H1 (cell line): ENCODE data around the gene ARPC4. TPM values are rescaled to one million over a fixed set of nuclear protein-coding genes. Genes with fewer than 3 reads are reported as not detected.

Experiments
- CTCF ChIA-PET: fragments of 300-600 bp; sonication (Branson Sonifier 250); formaldehyde crosslinking; loops from one replicate; lab custom pipeline; 2021; ENCODE audit not compliant: partially characterized antibody; lab: Charles Lee
- POLR2A ChIA-PET: fragments of 300-600 bp; sonication (Branson Sonifier 250); formaldehyde crosslinking; loops from one replicate; lab custom pipeline; 2021; ENCODE audit warnings: inconsistent platforms; ENCODE audit not compliant: partially characterized antibody; lab: Charles Lee
- DNase-seq, 2 experiments: peaks; one replicate each; pipeline versions ENCODE4 v3.0.0 to v3.0.0-alpha.2; 2010 to 2022; ENCODE audit warnings: low spot score in 2 of 2, low read depth in 1 of 2, mixed read lengths in 1 of 2
- FAIRE-seq: peaks from 2 replicates; lab custom pipeline; 2011; peaks lifted over from hg19 to GRCh38; lab: Jason Lieb, UNC
- H2AFZ ChIP-seq: 2 replicates; pipeline ENCODE4 v1.8.1; 2012; ENCODE audit warnings: low read length, inconsistent platforms
- H2AK5ac ChIP-seq: 2 replicates; pipeline ENCODE4 v1.6.1; 2013; ENCODE audit warnings: low read depth, low read length
- H2BK120ac ChIP-seq: replicated peaks from 2 replicates; pipeline ENCODE3; 2013; ENCODE audit warnings: low read depth, low read length, inconsistent platforms
- H2BK12ac ChIP-seq: 2 replicates; pipeline ENCODE4 v1.6.1; 2013; ENCODE audit warnings: low read depth, low read length
- H2BK15ac ChIP-seq: 2 replicates; pipeline ENCODE4 v1.6.1; 2013; ENCODE audit warnings: low read length
- H2BK20ac ChIP-seq: 2 replicates; pipeline ENCODE4 v1.6.1; 2013; ENCODE audit warnings: low read length
- H2BK5ac ChIP-seq: 2 replicates; pipeline ENCODE4 v1.6.1; 2013; ENCODE audit warnings: low read depth, low read length
- H3K14ac ChIP-seq: 2 replicates; pipeline ENCODE4 v1.6.1; 2013; ENCODE audit warnings: inconsistent platforms; ENCODE audit not compliant: insufficient read length
- H3K18ac ChIP-seq: 2 replicates; pipeline ENCODE4 v1.6.1; 2013; ENCODE audit warnings: low read length; ENCODE audit errors: extremely low read depth
- H3K23ac ChIP-seq: 2 replicates; pipeline ENCODE4 v1.6.1; 2013; ENCODE audit warnings: inconsistent platforms; ENCODE audit not compliant: insufficient read length
- H3K23me2 ChIP-seq: 2 replicates; pipeline ENCODE4 v1.6.1; 2013; ENCODE audit warnings: low read depth, low read length
- H3K27ac ChIP-seq: 2 replicates; pipeline ENCODE4 v1.6.1; 2011; ENCODE audit warnings: low read depth, low read length, inconsistent platforms
- H3K27me3 ChIP-seq, 4 experiments: replicated peaks in 1 of 4; 1 replicate in 1 of 4; 2 replicates in 3 of 4; pipeline versions ENCODE4 v1.6.1 to v1.8.1; 2011 to 2013; ENCODE audit warnings: low read length in 3 of 4, mild to moderate bottlenecking in 3 of 4, inconsistent platforms in 2 of 4, mixed read lengths in 2 of 4, moderate library complexity in 1 of 4; ENCODE audit not compliant: control insufficient read depth in 3 of 4, insufficient read depth in 3 of 4; ENCODE audit errors: extremely low read depth in 1 of 4
- H3K36me3 ChIP-seq, 4 experiments: 2 replicates each; pipeline versions ENCODE4 v1.6.1 to v1.8.1; 2011 to 2013; ENCODE audit warnings: mild to moderate bottlenecking in 4 of 4, low read length in 3 of 4, moderate library complexity in 2 of 4, control low read depth in 1 of 4, inconsistent platforms in 1 of 4; ENCODE audit not compliant: insufficient read depth in 4 of 4, control insufficient read depth in 2 of 4
- H3K4ac ChIP-seq: replicated peaks from 2 replicates; pipeline ENCODE3; 2013; ENCODE audit warnings: low read length, low read depth, mixed read lengths, inconsistent platforms; ENCODE audit not compliant: insufficient read length
- H3K4me1 ChIP-seq, 4 experiments: replicated peaks in 1 of 4; 1 replicate in 1 of 4; 2 replicates in 3 of 4; pipeline versions ENCODE4 v1.6.1 to v1.8.1; 2011 to 2013; ENCODE audit warnings: low read length in 3 of 4, inconsistent platforms in 2 of 4, mixed read lengths in 1 of 4; ENCODE audit not compliant: insufficient read depth in 4 of 4, control insufficient read depth in 3 of 4
- H3K4me2 ChIP-seq, 2 experiments: 2 replicates each; pipeline versions ENCODE4 v1.6.1 to v1.8.1; 2011 to 2013; ENCODE audit warnings: low read depth in 2 of 2, low read length in 2 of 2, control low read depth in 1 of 2, inconsistent platforms in 1 of 2, mild to moderate bottlenecking in 1 of 2; ENCODE audit not compliant: insufficient read depth in 1 of 2
- H3K4me3 ChIP-seq, 4 experiments: fragments of 200-600, 300-600 bp in 1 of 4; sonication (generic), shearing (Covaris generic), sonication (Bioruptor Twin) in 1 of 4; 2 replicates each; pipeline versions ENCODE4 v1.5.1 to v1.8.1; 2011 to 2016; ENCODE audit warnings: low read length in 4 of 4, low read depth in 3 of 4, control low read depth in 2 of 4, inconsistent platforms in 2 of 4, mild to moderate bottlenecking in 2 of 4, mixed read lengths in 1 of 4, moderate library complexity in 1 of 4; ENCODE audit not compliant: insufficient read depth in 2 of 4; ENCODE audit errors: extremely low read depth in 1 of 4
- H3K56ac ChIP-seq: replicated peaks from 2 replicates; pipeline ENCODE3; 2013; ENCODE audit warnings: low read depth, mild to moderate bottlenecking, mixed read lengths, low read length, inconsistent platforms; ENCODE audit not compliant: insufficient read length
- H3K79me1 ChIP-seq: 2 replicates; pipeline ENCODE4 v1.6.1; 2013; ENCODE audit warnings: low read depth, low read length, control low read depth
- H3K79me2 ChIP-seq, 2 experiments: 2 replicates each; pipeline versions ENCODE4 v1.6.1 to v1.8.1; 2012 to 2013; ENCODE audit warnings: low read length in 2 of 2, mild to moderate bottlenecking in 2 of 2, inconsistent platforms in 1 of 2; ENCODE audit not compliant: insufficient read depth in 2 of 2, control insufficient read depth in 1 of 2
- H3K9ac ChIP-seq, 4 experiments: replicated peaks in 1 of 4; 1 replicate in 1 of 4; 2 replicates in 3 of 4; pipeline versions ENCODE4 v1.6.1 to v1.8.1; 2011 to 2013; ENCODE audit warnings: low read depth in 3 of 4, low read length in 3 of 4, control low read depth in 2 of 4, mild to moderate bottlenecking in 2 of 4, moderate library complexity in 2 of 4, inconsistent platforms in 1 of 4; ENCODE audit errors: extremely low read depth in 1 of 4
- H3K9me3 ChIP-seq, 2 experiments: 2 replicates each; pipeline versions ENCODE4 v1.6.1 to v1.8.1; 2012 to 2013; ENCODE audit warnings: mild to moderate bottlenecking in 2 of 2, moderate library complexity in 2 of 2, control low read depth in 1 of 2, inconsistent platforms in 1 of 2, low read depth in 1 of 2, low read length in 1 of 2, mixed read lengths in 1 of 2; ENCODE audit not compliant: insufficient read depth in 2 of 2
- H4K20me1 ChIP-seq, 2 experiments: replicated peaks in 1 of 2; 2 replicates each; pipeline versions ENCODE3 to v1.8.1; 2011 to 2013; ENCODE audit warnings: inconsistent platforms in 2 of 2, low read length in 2 of 2, mild to moderate bottlenecking in 1 of 2; ENCODE audit not compliant: insufficient read depth in 2 of 2, control insufficient read depth in 1 of 2
- H4K5ac ChIP-seq: 2 replicates; pipeline ENCODE4 v1.6.1; 2013; ENCODE audit warnings: low read length, low read depth, mixed read lengths, inconsistent platforms; ENCODE audit not compliant: insufficient read length
- H4K8ac ChIP-seq: 2 replicates; pipeline ENCODE4 v1.8.0; 2013; ENCODE audit warnings: mild to moderate bottlenecking, moderate library complexity, low read length, inconsistent platforms; ENCODE audit not compliant: insufficient read depth; ENCODE audit errors: extremely low read depth
- H4K91ac ChIP-seq: replicated peaks from 2 replicates; pipeline ENCODE3; 2013; ENCODE audit warnings: low read length, mixed read lengths, inconsistent platforms; ENCODE audit not compliant: insufficient read length
- KDM1A ChIP-seq: fragments of 200-600, 300-600 bp; sonication (generic); IDR thresholded peaks from 2 replicates; pipeline ENCODE4 v1.7.1; 2016; ENCODE audit warnings: mild to moderate bottlenecking, low read length, borderline replicate concordance
- WGBS, 2 experiments: shearing (Covaris generic) in 1 of 2; methylation state at CpG; one replicate each; pipeline versions ENCODE4 v1.1.6 to v1.1.7; 2013 to 2015; ENCODE audit warnings: low lambda C conversion rate in 2 of 2, mixed read lengths in 2 of 2, inconsistent platforms in 1 of 2, low coverage in 1 of 2, missing lambda C conversion rate in 1 of 2; ENCODE audit not compliant: insufficient replicate concordance in 2 of 2, insufficient coverage in 1 of 2, insufficient read length in 1 of 2; ENCODE audit errors: extremely low coverage in 1 of 2, missing lambda C conversion rate in 1 of 2; 5-methylcytosine and 5-hydroxymethylcytosine counted together
- polyA plus RNA-seq, 7 experiments: library from polyadenylated mRNA; depleted of rRNA in 3 of 7; stranded (reverse) in 5 of 7; unstranded in 2 of 7; fragments of >200 nt in 5 of 7; fragments of 200-250 nt in 2 of 7; gene quantifications; 1 replicate in 5 of 7; 2 replicates in 1 of 7; 4 replicates in 1 of 7; pipeline versions ENCODE4 v1.2.1 to v1.2.3, GENCODE V29; 2011 to 2013; ENCODE audit warnings: missing spikeins in 2 of 7, mixed read lengths in 2 of 7
- total RNA-seq: library from RNA; stranded (reverse); fragmentation: NEBNext Ultra II Directional; extraction: Animal tissue kit (Norgen Biotek cat#: 25700); gene quantifications from 2 replicates; pipeline ENCODE4 v1.2.1, GENCODE V29; 2021
- TF ChIP-seq, protein P1 (sequence below): IDR thresholded peaks from 2 replicates; pipeline ENCODE4 v1.6.1; 2012; ENCODE audit warnings: low read length, inconsistent platforms

The ARPC4 gene
- total and polyA plus RNA-seq, 2 of the 8 experiments (the other 6 are each of a cell fraction or from before 2014, with no cell fraction given) = 138 to 154 TPM

DNA sequence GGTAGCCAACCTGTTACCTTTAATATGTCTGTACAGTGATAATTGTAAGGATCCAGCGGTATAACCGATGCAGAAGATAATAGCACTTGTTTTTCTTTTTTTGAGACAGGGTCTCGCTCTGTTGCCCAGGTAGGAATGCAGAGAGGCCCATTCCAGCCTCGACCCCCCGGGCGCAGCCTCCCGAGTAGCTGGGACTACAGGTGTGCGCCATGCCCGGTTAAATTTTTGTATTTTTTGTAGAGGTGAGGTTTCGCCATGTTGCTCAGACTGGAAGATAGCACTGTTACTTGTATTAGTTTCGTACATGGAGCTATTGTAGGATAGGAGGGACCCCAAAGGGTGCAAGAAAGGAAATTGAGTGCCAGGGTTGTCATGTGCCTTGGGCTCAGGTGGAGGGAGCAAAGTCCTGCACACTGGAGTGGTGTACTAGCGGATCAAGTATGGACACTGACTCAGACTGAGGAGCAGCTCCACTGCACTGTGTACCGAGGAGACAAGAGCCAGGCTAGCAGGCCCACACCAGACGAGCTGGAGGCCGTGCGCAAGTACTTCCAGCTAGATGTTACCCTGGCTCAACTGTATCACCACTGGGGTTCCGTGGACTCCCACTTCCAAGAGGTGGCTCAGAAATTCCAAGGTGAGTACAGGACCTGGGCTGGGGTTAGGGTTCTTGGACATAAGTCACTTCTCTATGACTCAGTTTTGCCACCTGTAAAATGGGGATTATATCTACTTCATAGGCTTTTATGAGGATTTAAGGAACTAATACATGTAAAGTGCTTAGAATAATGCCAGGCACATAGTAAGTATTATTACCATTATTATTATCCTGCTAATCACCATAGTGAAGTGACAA lies 42.1 kb upstream of the ARPC4 start:
- ChIA-PET POLR2A (interaction anchor here (0.6 to 6.8 kb wide), 13 partner anchors 8 to 57 kb away, joined by 3 to 60 read pairs (median 11); partner anchors contain the start of genes ARPC4, BRPF1, CAMK1 and TADA3), CTCF (interaction anchor here (0.7 to 1.4 kb wide), 2 partner anchors 24 to 56 kb away, joined by 3 read pairs; no protein-coding TSS in a partner anchor)
- H4K20me1 ChIP-seq = peaks cover 0 to 2% of the 10 kb centered on the region in 2 experiments
- peaks cover 0 to 11% of the 10 kb centered on the region in 2 experiments; a peak in 2 of 4 replicates for H3K79me2 ChIP-seq
- peaks cover 6% of the 10 kb centered on the region for H3K23me2 ChIP-seq
- 65% methylated on average over 17 of the region's 17 CpGs; no CpG with 5 or more reads in 1 of the 2 experiments for WGBS, 2 experiments
- H2BK15ac ChIP-seq = no peak overlapping the region
- H3K14ac ChIP-seq = no peak overlapping the region
- H2BK20ac ChIP-seq = no peak overlapping the region
- H3K23ac ChIP-seq = no peak overlapping the region
- H2BK120ac ChIP-seq = no peak overlapping the region
- peaks cover 7% of the 10 kb centered on the region for H3K79me1 ChIP-seq
- no peak overlapping the region for H4K91ac ChIP-seq
- H2AK5ac ChIP-seq = no peak overlapping the region
- H3K9ac ChIP-seq = peak overlapping the region in 3 of 4 experiments; percentile 53 to 82 (median 81); a peak in 5 of 7 replicates
- H3K27me3 ChIP-seq = no peaks in the 10 kb centered on the region
- H3K4ac ChIP-seq = no peak overlapping the region
- DNase-seq = no peak
- H3K4me3 ChIP-seq = peak overlapping the region; percentile 73 to 92 (median 88)
- peak overlapping the region; percentile 96 for H2AFZ ChIP-seq
- peaks cover 13 to 54% (median 40%) of the 10 kb centered on the region in 4 experiments; a peak in 7 of 8 replicates for H3K36me3 ChIP-seq
- H3K27ac ChIP-seq = 0 out of 2 replicates have a peak overlapping the region, but pooled peaks have one; percentile 88
- TF ChIP-seq, protein P1, sequence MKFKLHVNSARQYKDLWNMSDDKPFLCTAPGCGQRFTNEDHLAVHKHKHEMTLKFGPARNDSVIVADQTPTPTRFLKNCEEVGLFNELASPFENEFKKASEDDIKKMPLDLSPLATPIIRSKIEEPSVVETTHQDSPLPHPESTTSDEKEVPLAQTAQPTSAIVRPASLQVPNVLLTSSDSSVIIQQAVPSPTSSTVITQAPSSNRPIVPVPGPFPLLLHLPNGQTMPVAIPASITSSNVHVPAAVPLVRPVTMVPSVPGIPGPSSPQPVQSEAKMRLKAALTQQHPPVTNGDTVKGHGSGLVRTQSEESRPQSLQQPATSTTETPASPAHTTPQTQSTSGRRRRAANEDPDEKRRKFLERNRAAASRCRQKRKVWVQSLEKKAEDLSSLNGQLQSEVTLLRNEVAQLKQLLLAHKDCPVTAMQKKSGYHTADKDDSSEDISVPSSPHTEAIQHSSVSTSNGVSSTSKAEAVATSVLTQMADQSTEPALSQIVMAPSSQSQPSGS = no peak
- peak; percentile 56; the same call in 1 of the 2 replicates for TF ChIP-seq KDM1A
- TF ChIP-seq, all 59 proteins: peak for 1
- no peak for FAIRE-seq
- Histone ChIP-seq H3K4me1 (peaks cover 0 to 9% (median 6%) of the 10 kb centered on the region in 4 experiments; a peak in 4 of 7 replicates), H4K8ac (no peak overlapping the region), H2BK5ac (no peak overlapping the region), H3K56ac (peak overlapping the region; percentile 78), H2BK12ac (no peak overlapping the region), H3K9me3 (no peaks in the 10 kb centered on the region), H3K18ac (no peak overlapping the region), H4K5ac (peak overlapping the region; percentile 54), H3K4me2 (peak overlapping the region; percentile 71 to 93)
